Thyroid gland (tissue), 4 donors: ENCODE results near the gene FBXL13. TPM values are rescaled to one million over a fixed set of nuclear protein-coding genes. Genes with fewer than 3 reads are reported as not detected.

Source experiments
- DNase-seq, 2 donors: peaks; one replicate each; pipeline ENCODE4 v3.0.0-alpha.2; 2019
- H3K27ac ChIP-seq, 3 donors: fragments of 200-600 bp; sonication (generic); 1 replicate in 2 of 3; 2 replicates in 1 of 3; pipeline ENCODE4 v1.5.1; 2016 to 2019; ENCODE audit warnings: mild to moderate bottlenecking in 1 of 3, moderate library complexity in 1 of 3
- H3K27me3 ChIP-seq: fragments of 200-600 bp; sonication (generic); one replicate; pipeline ENCODE4 v1.5.1; 2019
- H3K36me3 ChIP-seq, 2 donors: fragments of 200-600 bp; sonication (generic); one replicate each; pipeline ENCODE4 v1.5.1; 2016 to 2019
- H3K4me1 ChIP-seq, 2 donors: fragments of 200-600 bp; sonication (generic); one replicate each; pipeline ENCODE4 v1.5.1; 2017 to 2019
- H3K4me3 ChIP-seq, 3 donors: fragments of 200-600 bp; sonication (generic); replicated peaks in 1 of 3; 1 replicate in 2 of 3; 2 replicates in 1 of 3; pipeline ENCODE4 v1.5.1; 2016; ENCODE audit warnings: mild to moderate bottlenecking in 1 of 3
- H3K9me3 ChIP-seq: fragments of 200-600 bp; sonication (generic); one replicate; pipeline ENCODE4 v1.5.1; 2017
- CTCF ChIP-seq, 6 experiments: fragments of 200-600 bp in 3 of 6; fragments of 450-650 bp in 3 of 6; sonication (generic) in 3 of 6; IDR thresholded peaks; one replicate each; pipeline ENCODE4 v1.5.1; 2016 to 2019; ENCODE audit warnings: antibody characterized with exemption in 6 of 6, mild to moderate bottlenecking in 2 of 6, inconsistent platforms in 1 of 6, moderate library complexity in 1 of 6
- POLR2A ChIP-seq, 2 donors: fragments of 450-650 bp; IDR thresholded peaks; one replicate each; pipeline ENCODE4 v1.6.1; 2017; ENCODE audit warnings: antibody characterized with exemption in 2 of 2, mild to moderate bottlenecking in 2 of 2, moderate library complexity in 1 of 2
- WGBS, 2 donors: methylation state at CpG; one replicate each; pipeline ENCODE4 v1.1.5; 2017; 5-methylcytosine and 5-hydroxymethylcytosine counted together
- intact Hi-C: fragments of 100-400 bp; cut with DNase I; formaldehyde crosslinking; loops from one replicate; pipeline ENCODE4 v1.15.1; 2023
- total RNA-seq, 4 donors: library from RNA; depleted of rRNA; stranded (reverse); fragments of >200 nt; gene quantifications; one replicate each; pipeline ENCODE4 v1.2.3, GENCODE V29; 2016

FBXL13 gene
- total RNA-seq, 4 donors from 2014 or later = 4.2 to 9.6 (median 5.0) TPM

DNA sequence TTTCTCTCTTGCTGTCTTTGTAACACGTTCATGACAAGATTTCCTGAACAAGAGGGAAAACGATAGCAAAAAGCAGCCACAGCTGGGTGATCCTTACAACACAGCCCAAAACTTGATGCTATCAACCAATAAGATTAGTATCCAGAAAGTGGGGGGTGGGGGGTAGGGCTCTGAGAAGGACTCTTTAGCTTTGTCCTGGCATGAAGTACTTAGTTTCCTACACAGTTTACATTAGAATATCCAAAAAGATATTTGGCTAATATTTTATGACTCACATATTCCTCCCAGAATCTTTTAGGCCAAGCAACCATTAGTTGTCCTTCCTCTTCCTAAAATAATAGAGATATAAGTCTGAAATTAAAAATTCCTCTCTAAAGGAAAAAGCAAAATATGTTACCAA, 184.7 kb downstream of the FBXL13 start:
- intact Hi-C loops = no loop called here
- no peak for TF ChIP-seq CTCF (IDR thresholded peaks at IDR 0.05)
- TF ChIP-seq POLR2A (IDR thresholded peaks at IDR 0.05) = no peak
- Histone ChIP-seq H3K27ac (no peak overlapping the region), H3K36me3 (no peaks in the 10 kb centered on the region), H3K9me3 (no peaks in the 10 kb centered on the region), H3K27me3 (no peaks in the 10 kb centered on the region), H3K4me1 (no peaks in the 10 kb centered on the region), H3K4me3 (no peak overlapping the region)
- 76 to 77% methylated on average over 2 of the region's 2 CpGs for WGBS, 2 donors
- no peak for DNase-seq

DNA sequence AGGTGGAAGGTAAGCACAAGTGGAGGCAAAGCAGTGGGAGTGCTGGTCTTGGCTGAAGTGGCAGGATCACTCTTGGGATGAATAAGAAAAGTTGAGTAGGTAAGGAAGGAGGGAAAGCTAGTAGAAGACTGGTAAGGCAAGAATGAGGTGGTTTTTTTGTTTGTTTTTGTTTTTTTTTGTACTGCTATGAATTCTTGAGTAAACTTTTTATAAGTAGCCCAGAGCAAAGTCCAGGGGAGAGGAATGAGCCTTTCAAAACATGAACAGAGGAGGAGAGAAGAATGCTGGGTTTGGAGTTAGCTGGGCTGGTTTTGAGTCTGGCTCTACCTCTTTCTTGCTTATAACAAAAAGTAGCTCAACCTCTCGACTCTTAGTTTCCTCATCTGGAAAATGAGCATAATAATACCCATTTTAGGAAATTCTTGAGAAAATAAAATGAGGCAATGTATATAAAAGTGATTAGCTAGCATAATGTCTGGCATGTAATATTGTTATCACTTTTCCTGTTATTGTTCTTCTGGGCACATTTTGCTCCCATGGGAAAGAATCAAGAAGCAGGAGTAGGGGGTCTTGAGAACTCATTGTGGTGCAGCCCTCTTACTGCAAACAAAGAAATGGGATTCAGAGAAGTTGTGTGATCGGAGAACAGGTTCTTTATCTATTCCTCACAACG, 185.9 kb downstream of the FBXL13 start:
- no peak overlapping the region for H3K27ac ChIP-seq
- no peak overlapping the region for H3K4me3 ChIP-seq

GRCh38 chr7:102883098-102883860, 191.3 kb downstream of the FBXL13 start:
- TF ChIP-seq POLR2A (IDR thresholded peaks at IDR 0.05) (no peak), CTCF (IDR thresholded peaks at IDR 0.05) (no peak)
- intact Hi-C loops = no loop called here
- no peak for DNase-seq
- H3K4me3 ChIP-seq = no peak overlapping the region
- no peaks in the 10 kb centered on the region for H3K4me1 ChIP-seq
- H3K27me3 ChIP-seq = no peaks in the 10 kb centered on the region
- H3K27ac ChIP-seq = no peak overlapping the region
- H3K36me3 ChIP-seq = no peaks in the 10 kb centered on the region
- WGBS, 2 donors = 59 to 60% methylated on average over 6 of the region's 6 CpGs
- H3K9me3 ChIP-seq = no peaks in the 10 kb centered on the region

More for the DNA sequence above, 185.9 kb downstream of the FBXL13 start:
- Histone ChIP-seq H3K4me1 (no peaks in the 10 kb centered on the region), H3K36me3 (no peaks in the 10 kb centered on the region), H3K9me3 (no peaks in the 10 kb centered on the region), H3K27me3 (no peaks in the 10 kb centered on the region)
- no peak for DNase-seq
- intact Hi-C loops = no loop called here
- 85 to 87% methylated on average over 3 of the region's 3 CpGs for WGBS, 2 donors
- TF ChIP-seq CTCF (IDR thresholded peaks at IDR 0.05) = no peak
- no peak for TF ChIP-seq POLR2A (IDR thresholded peaks at IDR 0.05)

DNA sequence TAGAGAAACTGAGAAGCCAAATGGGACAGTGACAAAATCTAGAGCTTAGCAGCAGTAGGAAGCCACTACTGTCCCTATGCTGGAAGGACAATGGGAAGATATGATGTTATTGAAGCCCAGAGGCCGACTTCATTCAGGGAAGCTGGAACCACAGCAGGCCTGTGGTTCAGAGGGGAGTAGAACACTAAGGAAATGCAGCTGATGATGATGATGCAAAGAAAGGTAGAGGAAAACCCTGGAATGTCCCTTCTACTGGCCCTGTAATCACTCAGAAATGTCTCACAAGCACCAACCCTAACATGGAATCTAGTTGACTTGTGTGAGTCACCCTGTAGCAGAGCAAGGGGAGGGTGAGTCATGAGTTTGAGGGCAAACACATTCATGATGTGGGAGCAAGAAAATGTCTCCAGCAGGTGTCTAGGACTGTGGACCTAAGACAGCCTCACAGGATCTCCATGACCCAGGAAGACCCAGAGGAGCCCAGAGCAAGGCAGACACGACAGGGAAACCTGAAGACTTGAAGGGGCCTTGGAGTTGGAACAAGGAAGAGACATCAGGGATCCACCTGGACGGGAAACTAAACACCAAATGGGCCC, 198.8 kb downstream of the FBXL13 start:
- TF ChIP-seq POLR2A (IDR thresholded peaks at IDR 0.05) = no peak
- TF ChIP-seq CTCF (IDR thresholded peaks at IDR 0.05) = no peak
- intact Hi-C loops = no loop called here
- WGBS, 2 donors = 95 to 96% methylated on average over 3 of the region's 3 CpGs

GRCh38 chr7:102874966-102875365, 199.6 kb downstream of the FBXL13 start:
- TF ChIP-seq CTCF (IDR thresholded peaks at IDR 0.05) = no peak
- TF ChIP-seq POLR2A (IDR thresholded peaks at IDR 0.05) = no peak
- H3K4me1 ChIP-seq = no peaks in the 10 kb centered on the region
- no peaks in the 10 kb centered on the region for H3K36me3 ChIP-seq
- DNase-seq = no peak
- H3K9me3 ChIP-seq = no peaks in the 10 kb centered on the region
- intact Hi-C loops = no loop called here
- no peak overlapping the region for H3K4me3 ChIP-seq
- no peaks in the 10 kb centered on the region for H3K27me3 ChIP-seq
- 91 to 92% methylated on average over 1 of the region's 1 CpG for WGBS, 2 donors
- H3K27ac ChIP-seq = no peak overlapping the region

More for the DNA sequence above, 198.8 kb downstream of the FBXL13 start:
- Histone ChIP-seq H3K9me3 (no peaks in the 10 kb centered on the region), H3K4me1 (no peaks in the 10 kb centered on the region), H3K27me3 (no peaks in the 10 kb centered on the region), H3K27ac (no peak overlapping the region), H3K4me3 (no peak overlapping the region), H3K36me3 (no peaks in the 10 kb centered on the region)
- no peak for DNase-seq
